GM23338 (cell line): ENCODE results near the gene TBCD. TPM values are rescaled to one million over a fixed set of nuclear protein-coding genes. Genes with fewer than 3 reads are reported as not detected.

Source experiments
- ATAC-seq: fragments of 200-7000 bp; cut with Tn5 transposase; 3 replicates; pipeline ENCODE4 v1.9.1; 2020
- DNase-seq: peaks from one replicate; pipeline ENCODE4 v3.0.0-alpha.2; 2015; ENCODE audit warnings: low spot score
- H2AFZ ChIP-seq: fragments of 200-600 bp; sonication (generic); 2 replicates; pipeline ENCODE4 v1.8.0; 2016; ENCODE audit warnings: antibody characterized with exemption, mild to moderate bottlenecking, moderate library complexity
- H3F3A ChIP-seq: fragments of 200-600 bp; sonication (generic); replicated peaks from 2 replicates; pipeline ENCODE4 v1.8.0; 2017; ENCODE audit warnings: antibody characterized with exemption, mixed run types, low read depth
- H3K27ac ChIP-seq: fragments of 200-600 bp; sonication (generic); 2 replicates; pipeline ENCODE4 v1.6.1; 2016; ENCODE audit warnings: low read depth
- H3K27me3 ChIP-seq: fragments of 200-600 bp; sonication (generic); 2 replicates; pipeline ENCODE4 v1.8.0; 2016; ENCODE audit warnings: mild to moderate bottlenecking, mixed run types, moderate library complexity; ENCODE audit not compliant: insufficient read depth
- H3K36me3 ChIP-seq: fragments of 200-600 bp; sonication (generic); 2 replicates; pipeline ENCODE4 v1.8.0; 2016; ENCODE audit warnings: mild to moderate bottlenecking; ENCODE audit not compliant: insufficient read depth
- H3K4me1 ChIP-seq: fragments of 200-600 bp; sonication (generic); 2 replicates; pipeline ENCODE4 v1.8.0; 2016; ENCODE audit warnings: mild to moderate bottlenecking, moderate library complexity; ENCODE audit not compliant: insufficient read depth
- H3K4me2 ChIP-seq: fragments of 200-600 bp; sonication (generic); 2 replicates; pipeline ENCODE4 v1.7.1; 2017; ENCODE audit warnings: mixed run types
- H3K4me3 ChIP-seq: fragments of 200-600 bp; sonication (generic); 2 replicates; pipeline ENCODE4 v1.6.1; 2016; ENCODE audit warnings: mixed run types
- H3K79me2 ChIP-seq: fragments of 200-600 bp; sonication (generic); replicated peaks from 2 replicates; pipeline ENCODE4 v1.8.0; 2017; ENCODE audit warnings: mild to moderate bottlenecking; ENCODE audit not compliant: insufficient read depth
- H3K9me2 ChIP-seq: fragments of 200-600 bp; sonication (generic); 2 replicates; pipeline ENCODE4 v1.8.0; 2017; ENCODE audit not compliant: insufficient read depth
- H4K20me1 ChIP-seq: fragments of 200-600 bp; sonication (generic); replicated peaks from 2 replicates; pipeline ENCODE4 v1.8.0; 2017; ENCODE audit warnings: mild to moderate bottlenecking; ENCODE audit not compliant: insufficient read depth
- H3K27ac Mint-ChIP-seq: 2 replicates; pipeline ENCODE4 v1.8.0; 2020; ENCODE audit warnings: inconsistent platforms, mild to moderate bottlenecking, moderate library complexity, mixed read lengths
- H3K27me3 Mint-ChIP-seq: 3 replicates; pipeline ENCODE4 v1.8.0; 2022; ENCODE audit warnings: low read depth, mild to moderate bottlenecking, moderate library complexity, mixed read lengths, inconsistent platforms; ENCODE audit not compliant: insufficient read depth, poor library complexity
- H3K36me3 Mint-ChIP-seq: 3 replicates; pipeline ENCODE4 v1.8.0; 2021; ENCODE audit warnings: low read depth, mild to moderate bottlenecking, inconsistent platforms, moderate library complexity, mixed read lengths
- H3K4me1 Mint-ChIP-seq: 3 replicates; pipeline ENCODE4 v1.8.0; 2020; ENCODE audit warnings: mild to moderate bottlenecking, inconsistent platforms, mixed read lengths
- H3K4me3 Mint-ChIP-seq: 3 replicates; pipeline ENCODE4 v1.8.0; 2021; ENCODE audit warnings: moderate library complexity, mild to moderate bottlenecking, inconsistent platforms, mixed read lengths
- H3K9me3 Mint-ChIP-seq: 3 replicates; pipeline ENCODE4 v1.8.0; 2020; ENCODE audit warnings: moderate library complexity, mild to moderate bottlenecking, inconsistent platforms, mixed read lengths
- CREB1 ChIP-seq: fragments of 250-450 bp; sonication (Bioruptor Pico); IDR thresholded peaks from 2 replicates; pipeline ENCODE4 v1.5.0; 2020; ENCODE audit warnings: low read depth, mild to moderate bottlenecking, moderate library complexity
- CTCF ChIP-seq, 2 experiments: fragments of 200-600 bp in 1 of 2; sonication (generic) in 1 of 2; conservative IDR thresholded peaks; 2 replicates each; pipeline versions ENCODE4 v1.5.1 to v1.6.1; 2016 to 2017; ENCODE audit warnings: antibody characterized with exemption in 2 of 2, low read depth in 2 of 2, mild to moderate bottlenecking in 2 of 2, moderate library complexity in 1 of 2
- ETS1 ChIP-seq: IDR thresholded peaks from 2 replicates; pipeline ENCODE4 v1.6.1; 2016; ENCODE audit warnings: antibody characterized with exemption
- EZH2 ChIP-seq: fragments of 200-600 bp; sonication (generic); IDR thresholded peaks from one replicate; pipeline ENCODE4 v1.8.0; 2017; ENCODE audit warnings: antibody characterized with exemption, mild to moderate bottlenecking, low read depth; ENCODE audit not compliant: unreplicated experiment
- EZH2phosphoT487 ChIP-seq: fragments of 200-600 bp; sonication (generic); IDR thresholded peaks from one replicate; pipeline ENCODE4 v1.8.1; 2018; ENCODE audit warnings: antibody characterized with exemption; ENCODE audit not compliant: unreplicated experiment
- JUNB ChIP-seq: IDR thresholded peaks from one replicate; pipeline ENCODE4 v1.6.1; 2016; ENCODE audit warnings: antibody characterized with exemption; ENCODE audit not compliant: unreplicated experiment
- NANOG ChIP-seq: IDR thresholded peaks from 2 replicates; pipeline ENCODE4 v1.6.1; 2016; ENCODE audit warnings: antibody characterized with exemption, borderline replicate concordance
- POLR2AphosphoS5 ChIP-seq: IDR thresholded peaks from 2 replicates; pipeline ENCODE4 v1.6.1; 2016; ENCODE audit warnings: antibody characterized with exemption, low read depth
- REST ChIP-seq: IDR thresholded peaks from one replicate; pipeline ENCODE4 v1.6.1; 2018; ENCODE audit warnings: antibody characterized with exemption; ENCODE audit not compliant: unreplicated experiment
- STAT1 ChIP-seq: IDR thresholded peaks from one replicate; pipeline ENCODE4 v1.6.1; 2016; ENCODE audit warnings: antibody characterized with exemption; ENCODE audit not compliant: unreplicated experiment
- ZNF114 ChIP-seq: fragments of 250-450 bp; sonication (Bioruptor Pico); IDR thresholded peaks from 2 replicates; pipeline ENCODE4 v1.5.0; 2020; ENCODE audit warnings: mild to moderate bottlenecking, moderate library complexity
- ZNF331 ChIP-seq: fragments of 250-450 bp; sonication (Bioruptor Pico); IDR thresholded peaks from 2 replicates; pipeline ENCODE4 v1.5.0; 2020; ENCODE audit warnings: low read depth, mild to moderate bottlenecking, moderate library complexity
- ZNF462 ChIP-seq: fragments of 250-450 bp; sonication (Bioruptor Pico); IDR thresholded peaks from 2 replicates; pipeline ENCODE4 v1.5.0; 2020; ENCODE audit warnings: mild to moderate bottlenecking, moderate library complexity
- polyA plus RNA-seq: library from polyadenylated mRNA; unstranded; fragments of >200 nt; fragmentation: Nextera tagmentation; extraction: Ambion mirVana; gene quantifications from 2 replicates; pipeline ENCODE4 v1.2.1, GENCODE V29; 2016
- total RNA-seq: library from RNA; depleted of rRNA; stranded (reverse); fragments of >200 nt; shearing (Covaris generic); gene quantifications from 2 replicates; pipeline ENCODE4 v1.2.3, GENCODE V29; 2014

Gene TBCD
- total and polyA plus RNA-seq, 2 experiments from 2014 or later, result 75.0 to 116 TPM

GRCh38 chr17:82780195-82780594 is 28.3 kb downstream of the TBCD start:
- DNase-seq, result no peak
- Histone ChIP-seq H3K4me3 (no peak overlapping the region), H4K20me1 (peaks cover 17% of the 10 kb centered on the region), H3K79me2 (peaks cover 42% of the 10 kb centered on the region), H3K36me3 (peaks cover 16% of the 10 kb centered on the region; the same call in 1 of the 2 replicates), H3K9me2 (no peaks in the 10 kb centered on the region), H3K4me1 (no peaks in the 10 kb centered on the region; the same call in 1 of the 2 replicates), H2AFZ (no peak overlapping the region), H3F3A (no peaks in the 10 kb centered on the region; the same call in 1 of the 2 replicates), H3K27ac (no peak overlapping the region), H3K4me2 (no peak overlapping the region), H3K27me3 (no peaks in the 10 kb centered on the region)
- Mint-ChIP-seq H3K4me1 (peaks cover 10% of the 10 kb centered on the region), H3K27me3 (peaks cover 20% of the 10 kb centered on the region), H3K36me3 (peaks cover 51% of the 10 kb centered on the region), H3K27ac (no peak overlapping the region), H3K4me3 (no peak overlapping the region), H3K9me3 (peaks cover 4% of the 10 kb centered on the region; the same call in 2 of the 3 replicates)
- no peak for ATAC-seq
- no peak for TF ChIP-seq ZNF462 (CRISPR knock-in tag)
- no peak for TF ChIP-seq JUNB
- TF ChIP-seq CTCF (conservative IDR thresholded peaks at IDR 0.05; ENCODE audit: low read depth in 2 of 2), result no peak
- TF ChIP-seq EZH2, result no peak
- no peak for TF ChIP-seq ZNF114
- no peak for TF ChIP-seq EZH2phosphoT487
- TF ChIP-seq CREB1 (CRISPR knock-in tag), result no peak
- no peak for TF ChIP-seq ETS1
- TF ChIP-seq ZNF331 (CRISPR knock-in tag), result no peak
- TF ChIP-seq POLR2AphosphoS5, result no peak
- TF ChIP-seq STAT1, result no peak
- no peak for TF ChIP-seq NANOG
- no peak for TF ChIP-seq REST
